ACHN (cell line): Measurements from ENCODE around the gene RPS18.
"Not testable (repeated sequence)": the region's sequence is repeated elsewhere in the genome, so short reads cannot be mapped to it uniquely, and the experiment has no call there.

Experiments used
- DNase-seq: peaks from one replicate; pipeline ENCODE4 v3.0.0-alpha.2; 2015
- in situ Hi-C: cut with HindIII; loops from 2 replicates; pipeline ENCODE4 v1.10.0; 2017; ENCODE audit warnings: low sequenced_read_pairs, low pct_ligation_motif_present, low pct_unique_long_range_greater_than_20kb

RPS18 gene

DNA sequence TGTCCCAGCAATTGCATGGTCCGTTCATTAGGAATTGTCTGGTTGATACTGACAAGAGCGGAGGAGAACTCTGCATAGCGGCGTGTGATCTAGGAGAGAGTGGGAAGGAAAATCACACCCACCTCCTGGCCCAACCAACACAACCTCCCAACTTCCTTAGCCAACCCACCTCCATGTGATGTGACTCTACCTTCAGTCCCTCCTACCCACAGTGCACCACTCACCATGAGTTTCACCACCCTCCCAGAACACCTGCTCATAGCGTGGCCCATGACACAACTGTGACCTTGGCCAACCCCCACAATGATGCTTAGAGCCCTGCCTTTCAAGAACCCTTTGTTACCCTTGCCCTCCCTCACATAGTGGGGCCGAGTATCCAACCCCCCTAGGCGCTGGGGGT, 7.9 kb upstream of the RPS18 start:
- no peak for DNase-seq
- in situ Hi-C loops, result no loop called here

DNA sequence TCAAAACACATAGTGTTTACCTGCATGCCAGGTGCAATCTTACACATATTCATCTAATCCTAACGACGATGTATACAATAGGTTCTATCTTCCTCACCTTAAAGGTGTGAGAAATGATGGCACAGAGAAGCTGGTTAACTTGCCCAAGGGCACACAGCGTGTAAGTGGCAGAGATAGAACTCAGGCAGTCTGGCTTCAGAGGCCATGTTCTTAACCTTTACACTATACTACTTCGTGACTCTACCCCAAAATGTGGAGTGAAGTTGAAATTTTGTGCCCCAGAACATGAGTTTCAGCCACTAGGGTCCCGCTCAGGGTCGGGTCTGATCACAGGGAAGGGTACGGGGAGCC, 783 bp upstream of the RPS18 start:
- DNase-seq, result peak; percentile 10
- in situ Hi-C loops, result no loop called here

DNA sequence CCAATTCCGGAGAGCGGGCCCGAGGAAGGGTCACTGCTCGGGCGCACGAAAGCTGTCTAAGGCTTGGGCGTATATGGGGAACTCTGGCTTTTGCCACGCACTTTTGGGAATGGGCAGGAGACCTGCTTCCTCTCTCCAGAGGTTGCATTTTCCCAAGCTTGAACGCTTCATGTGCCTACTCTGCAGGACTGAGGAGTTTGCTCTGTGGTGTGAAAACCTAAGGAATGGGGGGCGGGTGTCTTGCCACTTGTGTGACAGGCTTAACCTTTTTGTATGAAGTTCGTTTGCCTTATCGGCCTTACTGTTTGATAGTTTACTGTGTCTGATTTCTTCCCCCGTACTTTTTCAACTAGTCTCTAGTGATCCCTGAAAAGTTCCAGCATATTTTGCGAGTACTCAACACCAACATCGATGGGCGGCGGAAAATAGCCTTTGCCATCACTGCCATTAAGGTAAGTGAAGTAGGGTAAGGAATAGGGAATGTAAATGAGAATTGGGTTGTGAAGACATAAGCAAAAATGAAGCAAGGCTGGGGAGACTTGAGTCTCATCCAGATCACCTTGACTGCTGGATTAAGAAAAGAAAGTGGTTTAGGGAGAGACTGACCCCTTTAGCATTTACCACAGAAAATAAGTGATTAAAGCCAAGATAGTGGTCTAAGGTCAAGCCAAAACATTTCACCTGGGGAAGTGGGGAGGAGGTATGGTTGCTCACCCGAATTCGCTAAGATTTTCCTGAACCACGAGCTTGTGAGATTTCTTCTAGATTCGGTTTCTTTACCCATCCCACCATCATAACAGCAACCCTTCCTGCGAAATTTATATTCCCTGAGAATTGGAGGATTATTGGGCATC, 627 bp downstream of the RPS18 start:
- in situ Hi-C loops, result no loop called here
- DNase-seq, result no peak

DNA sequence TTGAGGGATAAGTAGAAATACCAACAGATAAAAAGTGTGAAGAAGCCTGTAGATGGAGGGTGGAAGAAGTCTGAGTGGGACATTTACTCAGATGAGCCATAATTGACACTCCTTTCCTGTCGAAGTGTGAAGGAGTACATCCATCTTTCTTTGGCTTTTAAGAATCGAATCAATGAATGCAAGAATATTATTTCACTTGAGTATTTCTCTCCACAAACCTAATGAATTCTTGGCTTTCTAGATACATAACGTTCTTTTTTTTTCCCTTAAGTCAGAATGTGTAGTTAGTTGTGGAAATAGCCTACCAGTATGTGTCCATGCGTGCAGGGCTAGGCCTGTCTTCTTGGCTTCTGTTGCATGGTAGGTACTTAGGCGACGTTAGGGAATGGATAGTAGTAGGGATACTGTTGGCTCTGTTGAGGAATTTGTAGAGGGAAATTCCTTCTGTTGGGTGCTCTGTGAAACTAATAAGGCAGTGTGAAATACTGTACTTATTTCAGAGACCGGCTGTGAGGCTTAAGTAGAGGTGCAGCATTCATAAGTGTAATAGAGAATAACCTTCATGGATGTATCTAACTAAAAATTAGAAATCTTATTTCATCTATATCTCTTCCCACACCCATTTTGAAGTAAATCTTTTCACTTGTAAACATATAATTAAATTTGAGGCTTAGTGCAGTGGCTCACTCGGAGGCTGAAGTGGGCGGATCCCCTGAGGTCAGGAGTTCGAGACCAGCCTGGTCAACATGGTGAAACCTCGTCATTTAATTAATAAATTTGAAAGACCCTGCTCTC, 1.5 kb downstream of the RPS18 start:
- DNase-seq, result no peak
- in situ Hi-C loops, result no loop called here

DNA sequence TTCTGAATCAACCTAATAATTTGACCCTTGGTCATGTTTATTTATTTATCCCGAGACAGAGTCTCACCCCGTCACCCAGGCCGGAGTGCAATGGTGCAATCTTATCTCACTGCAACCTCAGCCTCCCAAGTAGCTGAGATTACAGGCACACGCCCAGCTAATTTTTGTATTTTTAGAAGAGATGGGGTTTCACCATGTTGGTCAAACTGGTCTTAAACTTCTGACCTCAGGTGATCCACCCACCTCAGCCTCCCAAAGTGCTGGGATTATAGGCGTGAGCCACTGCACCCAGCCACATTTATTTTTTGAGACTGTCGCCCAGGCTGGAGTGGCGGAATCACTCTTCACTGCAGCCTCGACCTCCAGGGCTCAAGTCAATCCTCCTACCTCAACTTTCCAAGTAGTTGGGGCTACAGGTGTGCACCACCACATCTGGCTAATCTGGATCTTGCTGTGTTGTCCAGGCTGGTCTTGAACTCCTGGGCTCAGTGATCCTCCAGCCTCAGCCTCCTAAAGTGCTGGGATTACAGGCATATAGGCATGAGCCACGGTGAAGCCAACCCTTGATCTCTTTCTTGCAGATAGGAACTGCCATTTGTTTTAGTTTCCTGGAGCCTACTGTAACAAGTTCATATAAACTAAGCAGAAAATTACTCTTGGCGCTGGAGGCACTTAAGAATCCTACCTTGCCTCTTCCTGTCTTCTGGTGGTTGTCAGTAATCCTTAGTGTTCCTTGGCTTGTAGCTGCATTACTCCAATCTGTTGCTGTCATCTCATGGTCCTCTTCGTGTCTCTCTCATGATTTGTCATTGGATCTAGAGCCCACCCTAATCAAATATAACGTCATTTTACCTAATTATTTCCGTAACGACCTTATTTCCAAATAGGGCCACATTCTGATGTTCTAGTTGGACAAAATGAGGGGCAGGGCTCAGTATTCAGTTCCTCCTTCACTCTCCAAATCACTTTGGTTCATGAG, 2.3 kb downstream of the RPS18 start:
- DNase-seq, result no peak
- in situ Hi-C loops, result no loop called here

DNA sequence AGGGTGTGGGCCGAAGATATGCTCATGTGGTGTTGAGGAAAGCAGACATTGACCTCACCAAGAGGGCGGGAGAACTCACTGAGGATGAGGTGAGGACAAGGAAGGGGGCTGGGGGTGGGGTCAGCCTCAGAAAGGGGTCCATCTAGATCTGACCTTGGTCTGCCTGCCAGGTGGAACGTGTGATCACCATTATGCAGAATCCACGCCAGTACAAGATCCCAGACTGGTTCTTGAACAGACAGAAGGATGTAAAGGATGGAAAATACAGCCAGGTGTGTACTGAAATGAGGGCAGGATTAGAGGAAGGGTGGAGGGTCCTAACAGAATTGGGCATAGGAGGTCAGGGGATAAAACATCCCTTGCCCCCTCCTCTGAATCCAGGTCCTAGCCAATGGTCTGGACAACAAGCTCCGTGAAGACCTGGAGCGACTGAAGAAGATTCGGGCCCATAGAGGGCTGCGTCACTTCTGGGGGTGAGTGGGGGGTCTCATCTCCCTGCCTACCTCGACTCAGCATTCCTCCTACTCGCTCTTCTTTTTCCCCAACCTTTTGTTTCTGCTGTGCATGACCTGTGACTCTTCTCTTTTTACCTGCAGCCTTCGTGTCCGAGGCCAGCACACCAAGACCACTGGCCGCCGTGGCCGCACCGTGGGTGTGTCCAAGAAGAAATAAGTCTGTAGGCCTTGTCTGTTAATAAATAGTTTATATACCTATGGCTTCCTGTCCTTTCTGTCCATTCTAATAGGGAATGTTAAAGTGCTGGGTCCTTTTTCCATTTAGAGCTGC, 4.1 kb downstream of the RPS18 start:
- DNase-seq, in situ Hi-C loops: not testable (repeated sequence)

DNA sequence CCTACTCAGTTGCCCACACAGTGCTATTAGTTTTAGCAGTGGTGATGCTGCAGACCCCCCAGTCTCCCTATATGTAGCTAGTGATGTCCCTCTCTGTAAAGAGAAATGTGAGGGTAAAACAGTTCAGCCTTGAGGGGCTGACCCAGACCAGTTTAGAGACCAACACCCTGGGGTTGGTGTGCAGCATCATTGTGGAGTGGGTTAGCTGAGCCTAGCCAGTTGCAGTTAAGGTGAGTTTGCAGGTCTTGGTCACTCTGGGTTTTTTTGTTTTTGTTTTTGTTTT, 4.6 kb downstream of the RPS18 start:
- DNase-seq, result no peak
- in situ Hi-C loops, result no loop called here

DNA sequence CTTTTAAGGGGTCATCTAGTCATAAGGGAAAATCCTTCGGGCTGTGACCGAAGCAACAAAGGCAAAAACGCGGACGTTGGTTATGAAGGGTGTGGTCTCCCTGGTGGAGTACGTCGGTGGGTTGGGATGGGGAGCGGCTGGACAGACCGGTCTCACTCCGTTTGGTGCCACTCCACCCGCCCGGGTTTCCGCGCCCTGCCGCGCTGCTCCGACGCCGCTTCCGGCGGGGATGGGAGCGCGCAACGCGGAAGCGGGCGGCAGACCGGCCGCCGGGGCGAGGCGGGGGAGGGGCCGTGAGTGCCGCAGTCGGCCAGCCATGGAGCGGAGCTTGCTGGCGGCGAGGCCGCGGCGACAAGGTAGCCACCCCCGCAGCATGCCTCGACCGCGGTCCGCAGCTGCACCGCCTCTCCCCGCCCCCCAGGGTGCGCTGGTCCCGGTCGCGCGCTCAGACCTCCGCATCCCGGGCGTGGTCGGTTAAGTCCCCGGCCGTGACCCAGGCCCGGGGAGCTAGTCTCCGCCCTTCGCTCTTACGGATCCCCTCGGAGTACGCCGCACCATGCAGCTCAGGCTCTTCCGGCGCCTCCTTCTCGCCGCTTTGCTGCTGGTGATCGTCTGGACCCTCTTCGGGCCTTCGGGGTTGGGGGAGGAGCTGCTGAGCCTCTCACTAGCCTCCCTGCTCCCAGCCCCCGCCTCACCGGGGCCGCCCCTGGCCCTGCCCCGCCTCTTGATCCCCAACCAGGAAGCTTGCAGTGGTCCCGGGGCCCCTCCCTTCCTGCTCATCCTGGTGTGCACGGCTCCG, 5.2 kb downstream of the RPS18 start, which contains the start of gene B3GALT4:
TSS of gene B3GALT4 (plus strand) at position 260 of the 799 bp plus-strand sequence. CDS start at position 557, 297 bp downstream.
- in situ Hi-C loops, result no loop called here
- DNase-seq, result peak; percentile 74

DNA sequence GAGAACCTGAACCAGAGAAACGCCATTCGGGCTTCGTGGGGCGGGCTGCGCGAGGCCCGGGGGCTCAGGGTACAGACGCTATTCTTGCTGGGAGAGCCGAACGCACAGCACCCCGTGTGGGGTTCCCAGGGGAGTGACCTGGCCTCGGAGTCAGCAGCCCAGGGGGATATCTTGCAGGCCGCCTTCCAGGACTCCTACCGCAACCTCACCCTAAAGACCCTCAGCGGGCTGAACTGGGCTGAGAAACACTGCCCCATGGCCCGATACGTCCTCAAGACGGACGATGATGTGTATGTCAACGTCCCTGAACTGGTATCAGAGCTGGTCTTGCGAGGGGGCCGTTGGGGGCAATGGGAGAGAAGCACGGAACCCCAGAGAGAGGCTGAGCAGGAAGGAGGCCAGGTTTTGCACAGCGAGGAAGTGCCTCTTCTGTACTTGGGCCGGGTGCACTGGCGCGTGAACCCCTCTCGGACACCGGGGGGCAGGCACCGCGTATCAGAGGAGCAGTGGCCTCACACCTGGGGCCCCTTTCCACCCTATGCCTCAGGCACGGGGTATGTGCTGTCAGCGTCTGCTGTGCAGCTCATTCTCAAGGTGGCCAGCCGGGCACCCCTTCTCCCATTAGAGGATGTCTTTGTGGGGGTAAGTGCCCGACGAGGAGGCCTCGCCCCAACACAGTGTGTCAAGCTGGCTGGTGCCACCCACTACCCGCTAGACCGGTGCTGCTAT, 6.0 kb downstream of the RPS18 start:
- in situ Hi-C loops, result no loop called here

DNA sequence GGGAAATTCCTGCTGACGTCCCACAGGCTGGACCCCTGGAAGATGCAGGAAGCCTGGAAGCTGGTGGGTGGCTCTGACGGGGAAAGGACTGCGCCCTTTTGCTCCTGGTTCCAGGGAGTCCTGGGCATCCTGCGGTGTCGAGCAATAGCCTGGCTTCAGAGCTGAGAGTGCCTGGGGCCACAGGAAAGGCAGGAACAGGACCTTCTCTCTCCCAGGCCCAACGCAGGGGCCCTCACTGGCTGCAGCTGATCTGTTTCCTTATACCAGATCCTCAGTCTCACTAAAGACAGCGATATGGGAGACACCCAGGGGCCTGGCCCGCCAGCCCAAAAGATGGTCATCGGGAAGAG, 6.5 kb downstream of the RPS18 start:
- in situ Hi-C loops, result no loop called here
- no peak for DNase-seq

More for the DNA sequence above, 6.0 kb downstream of the RPS18 start:
- DNase-seq, result no peak

DNA sequence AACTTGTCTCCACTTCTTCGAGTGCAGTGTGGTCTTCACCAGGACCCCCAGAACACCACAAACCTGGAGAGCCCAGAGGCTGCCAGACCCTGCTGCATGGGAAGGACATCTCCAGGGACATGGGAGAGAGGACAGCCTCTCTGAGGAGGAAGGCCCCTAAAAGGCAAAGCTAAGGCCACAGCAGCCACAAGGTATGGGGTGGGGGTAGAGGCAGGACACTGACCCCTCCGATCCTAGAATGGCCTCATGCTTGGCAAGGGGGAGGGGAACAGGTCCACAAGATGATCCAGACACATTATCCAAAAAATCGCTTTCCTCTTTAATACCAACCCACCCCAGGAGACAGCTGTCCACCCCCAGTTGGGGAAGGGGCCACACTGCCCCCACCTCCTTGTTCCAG, 6.9 kb downstream of the RPS18 start:
- in situ Hi-C loops, result no loop called here
- no peak for DNase-seq

DNA sequence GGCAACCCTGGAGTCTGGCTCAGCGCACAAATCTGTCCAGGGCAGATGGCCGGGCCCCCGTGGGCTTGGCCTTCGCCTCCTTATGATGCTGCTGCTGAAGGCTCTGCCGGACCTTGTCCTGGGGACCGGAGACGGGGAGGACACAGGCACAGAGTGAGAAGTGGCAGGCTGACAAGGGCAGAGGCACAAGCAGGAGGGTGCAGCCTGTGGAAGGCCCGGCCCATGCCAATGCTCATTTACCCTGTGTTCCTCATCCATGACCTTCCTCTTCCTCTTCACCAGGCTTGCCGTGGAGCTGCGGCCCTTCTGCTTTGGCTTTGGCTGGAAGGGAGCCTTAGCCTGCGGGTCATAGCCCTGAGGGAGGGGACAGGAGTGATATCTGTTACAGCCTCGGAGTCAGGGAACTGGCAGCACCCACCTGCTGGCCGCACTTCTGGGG, 7.4 kb downstream of the RPS18 start:
- in situ Hi-C loops, result no loop called here
- no peak for DNase-seq

DNA sequence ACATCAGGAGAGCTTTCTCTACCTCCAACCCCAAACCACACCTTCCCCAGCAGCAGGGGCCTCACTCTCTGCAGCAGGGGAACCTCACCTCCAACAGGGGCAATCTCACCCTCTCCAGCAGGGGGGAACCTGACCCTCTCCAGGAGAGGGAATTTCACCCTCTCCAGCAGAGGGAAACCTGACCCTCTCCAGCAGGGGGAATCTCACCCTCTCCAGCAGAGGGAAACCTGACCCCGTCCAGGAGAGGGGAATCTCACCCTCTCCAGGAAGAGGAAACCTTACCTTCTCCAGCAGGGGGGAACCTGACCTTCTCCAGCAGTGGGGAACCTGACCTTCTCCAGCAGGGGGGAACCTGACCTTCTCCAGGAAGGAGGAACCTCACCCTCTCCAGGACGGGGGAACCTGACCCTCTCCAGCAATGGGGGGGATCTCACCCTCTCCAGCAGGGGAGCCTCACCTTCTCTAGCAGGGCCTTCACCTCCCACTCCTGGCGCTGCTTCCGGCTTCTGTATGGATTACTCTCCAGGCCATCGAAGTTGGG, 8.2 kb downstream of the RPS18 start:
- DNase-seq, result peak; percentile 82
- in situ Hi-C loops, result no loop called here

DNA sequence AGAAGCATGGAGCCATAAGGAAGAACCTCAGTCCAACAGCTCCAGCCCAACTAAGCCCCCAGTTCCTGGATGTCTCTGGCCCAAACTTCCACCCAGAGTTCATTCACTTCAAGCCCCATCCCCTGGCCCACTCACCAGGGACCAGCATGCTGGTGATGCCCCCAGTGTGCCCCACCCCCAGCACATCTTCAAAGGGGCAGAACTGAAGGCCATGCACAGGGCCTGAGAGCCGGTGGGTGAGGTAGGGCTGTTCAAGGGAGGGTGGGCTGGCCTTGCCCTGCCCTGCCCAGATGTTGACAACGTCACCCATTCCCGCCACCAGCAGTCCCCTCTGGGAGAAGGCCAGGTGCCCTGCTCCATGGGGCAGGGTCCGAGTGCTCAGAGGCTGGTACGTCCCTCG, 8.7 kb downstream of the RPS18 start:
- in situ Hi-C loops, result no loop called here
- no peak for DNase-seq

DNA sequence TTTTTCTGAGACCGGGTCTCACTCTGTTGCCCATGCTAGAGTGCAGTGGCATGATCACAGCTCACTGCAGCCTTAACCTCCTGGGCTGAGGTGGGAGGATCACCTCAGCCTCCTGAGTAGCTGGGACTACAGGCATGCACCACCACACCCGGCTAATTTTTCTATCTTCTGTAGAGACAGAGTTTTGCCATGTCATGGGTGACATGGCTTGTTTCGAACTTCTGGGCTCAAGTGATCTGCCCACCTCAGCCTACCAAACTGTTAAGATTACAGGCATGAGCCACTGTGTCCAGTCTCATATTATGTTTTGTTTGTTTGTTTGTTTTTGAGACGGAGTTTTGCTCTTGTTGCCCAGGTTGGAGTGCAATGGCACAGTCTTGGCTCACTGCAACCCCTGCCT, 13.3 kb downstream of the RPS18 start:
- in situ Hi-C loops, DNase-seq: not testable (repeated sequence)

DNA sequence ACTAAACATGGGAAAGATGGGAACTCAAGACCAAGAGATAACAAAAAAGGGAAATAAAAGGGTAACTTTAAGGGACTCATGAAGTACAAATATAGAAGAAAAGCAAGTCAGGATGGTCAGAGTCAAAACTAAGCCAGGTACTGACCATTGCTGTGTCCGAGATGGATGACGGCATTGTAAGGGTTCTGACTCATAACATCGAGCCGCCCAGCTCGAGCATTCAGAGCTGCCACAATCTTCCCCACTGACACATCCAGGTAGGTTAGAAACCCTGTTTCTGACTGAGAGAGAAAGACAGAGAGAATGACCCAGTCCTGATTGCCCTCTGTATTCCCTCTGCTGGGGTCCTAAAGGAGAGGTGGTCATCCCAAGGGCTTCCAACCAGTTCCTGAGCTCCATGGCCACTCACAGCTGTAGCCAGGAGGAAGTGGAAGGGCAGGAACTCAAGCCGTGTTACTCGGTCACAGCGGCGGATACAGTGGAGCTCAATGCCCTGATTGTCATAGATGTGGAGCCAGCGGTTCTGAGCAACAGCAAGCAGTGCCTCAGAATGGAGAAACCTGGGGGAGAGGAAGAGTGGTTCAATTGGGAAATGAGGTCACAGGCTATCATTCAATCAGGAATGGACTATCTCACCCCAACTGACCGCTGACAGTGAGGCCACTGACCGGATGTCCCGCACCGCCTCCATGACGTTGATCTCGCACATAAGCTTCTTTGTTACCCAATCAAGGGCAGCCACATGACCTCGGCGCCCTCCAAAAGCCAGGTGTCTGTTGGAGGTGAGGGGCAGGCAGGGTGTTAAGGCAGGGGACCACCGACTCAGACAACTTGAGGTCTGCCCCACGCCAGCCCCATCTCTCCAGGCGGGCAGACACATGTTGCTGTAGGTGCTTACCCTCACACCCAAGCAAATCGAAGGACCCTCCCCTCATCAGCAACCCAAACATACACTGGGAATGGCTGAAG, 15.4 kb downstream of the RPS18 start:
- in situ Hi-C loops, result no loop called here
- no peak for DNase-seq
